K562 (cell line): ENCODE data around the gene CDK14. TPM values are rescaled to one million over a fixed set of nuclear protein-coding genes. Genes with fewer than 3 reads are reported as not detected.

Experiments
- ATAC-seq: fragments of 200-7000 bp; cut with Tn5 transposase; 3 replicates; pipeline ENCODE4 v1.9.1; 2020; ENCODE audit warnings: moderate library complexity
- BruUV-seq: library from RNA; stranded (reverse); fragments of 400-500 nt; replicated peaks from 2 replicates; lab custom pipeline; 2021; lab: Mats Ljungman, UMichigan
- CTCF ChIA-PET: fragments of 300-600 bp; formaldehyde crosslinking; extraction: SDS; loops from one replicate; lab custom pipeline; 2021; ENCODE audit warnings: low intra/inter-chr PET ratio; lab: Yijun Ruan, JAX
- POLR2A ChIA-PET: fragments of 300-600, 350-650 bp; sonication (Branson Sonifier 250); formaldehyde crosslinking; extraction: SDS; loops from one replicate; lab custom pipeline; 2021; ENCODE audit warnings: antibody characterized with exemption, inconsistent platforms; lab: Yijun Ruan, JAX
- DNase-seq, 4 experiments: peaks; one replicate each; pipeline versions ENCODE4 v3.0.0 to v3.0.0-alpha.2; 2011 to 2018; ENCODE audit warnings: low spot score in 3 of 4, mixed read lengths in 3 of 4; ENCODE audit errors: extremely low read depth in 1 of 4
- FAIRE-seq: peaks from 2 replicates; lab custom pipeline; 2011; peaks lifted over from hg19 to GRCh38; lab: Jason Lieb, UNC
- H2AFZ ChIP-seq: 2 replicates; pipeline ENCODE4 v1.6.0; 2011; ENCODE audit warnings: low read depth, low read length, control low read depth, inconsistent platforms
- H3K27ac ChIP-seq: fragments of 200-600 bp; 3 replicates; pipeline ENCODE4 v1.8.0; 2011; ENCODE audit warnings: low read depth, mild to moderate bottlenecking, control low read depth, inconsistent platforms, low read length, moderate library complexity, mixed read lengths; ENCODE audit errors: extremely low read depth
- H3K27me3 ChIP-seq, 2 experiments: fragments of 300-600 bp in 1 of 2; 2 replicates in 1 of 2; 3 replicates in 1 of 2; pipeline versions ENCODE4 v1.6.0 to v1.8.0; 2011; ENCODE audit warnings: inconsistent platforms in 2 of 2, low read length in 2 of 2, mild to moderate bottlenecking in 1 of 2, mixed read lengths in 1 of 2, moderate library complexity in 1 of 2; ENCODE audit not compliant: control insufficient read depth in 2 of 2, insufficient read depth in 2 of 2
- H3K36me3 ChIP-seq: fragments of 300-600 bp; 3 replicates; pipeline ENCODE4 v1.8.0; 2011; ENCODE audit warnings: mild to moderate bottlenecking, low read length, inconsistent platforms; ENCODE audit not compliant: control insufficient read depth, insufficient read depth
- H3K4me1 ChIP-seq, 2 experiments: fragments of 200-600 bp in 1 of 2; replicated peaks in 1 of 2; 2 replicates in 1 of 2; 3 replicates in 1 of 2; pipeline versions ENCODE4 v1.5.1 to v1.8.0; 2011; ENCODE audit warnings: inconsistent platforms in 2 of 2, low read length in 2 of 2, mild to moderate bottlenecking in 1 of 2, mixed read lengths in 1 of 2, moderate library complexity in 1 of 2; ENCODE audit not compliant: control insufficient read depth in 2 of 2, insufficient read depth in 2 of 2
- H3K4me2 ChIP-seq: 2 replicates; pipeline ENCODE4 v1.6.1; 2011; ENCODE audit warnings: low read length, control low read depth, inconsistent platforms, mixed read lengths; ENCODE audit not compliant: insufficient read depth
- H3K4me3 ChIP-seq: fragments of 200-600 bp; sonication (generic), shearing (Covaris generic); 2 replicates; pipeline ENCODE4 v1.5.1; 2016; ENCODE audit warnings: control low read depth, inconsistent platforms
- H3K79me2 ChIP-seq: fragments of 200-600 bp; 3 replicates; pipeline ENCODE4 v1.8.0; 2011; ENCODE audit warnings: low read length, inconsistent platforms; ENCODE audit not compliant: control insufficient read depth, insufficient read depth
- H3K9ac ChIP-seq, 2 experiments: 2 replicates each; pipeline versions ENCODE4 v1.6.0 to v1.6.1; 2011; ENCODE audit warnings: low read depth in 2 of 2, low read length in 2 of 2, control low read depth in 1 of 2, inconsistent platforms in 1 of 2, mild to moderate bottlenecking in 1 of 2, mixed read lengths in 1 of 2; ENCODE audit not compliant: insufficient read depth in 1 of 2
- H3K9me1 ChIP-seq: one replicate; pipeline ENCODE4 v1.6.0; 2011; ENCODE audit warnings: inconsistent platforms, mild to moderate bottlenecking, low read length, moderate library complexity; ENCODE audit not compliant: control insufficient read depth, insufficient read depth
- H3K9me3 ChIP-seq: replicated peaks from 2 replicates; pipeline ENCODE4 v1.5.1; 2011; ENCODE audit warnings: low read depth, low read length, inconsistent platforms; ENCODE audit not compliant: control insufficient read depth, insufficient read depth
- H4K20me1 ChIP-seq: replicated peaks from 2 replicates; pipeline ENCODE4 v1.6.1; 2011; ENCODE audit warnings: low read length, inconsistent platforms, mixed read lengths; ENCODE audit not compliant: control insufficient read depth, insufficient read depth
- C11orf30 ChIP-seq: fragments of 450-650 bp; IDR thresholded peaks from 2 replicates; pipeline ENCODE4 v1.6.1; 2016; ENCODE audit warnings: low read depth, mild to moderate bottlenecking
- FOXK1 ChIP-seq: sonication (generic); formaldehyde crosslinking; IDR thresholded peaks from 2 replicates; pipeline ENCODE4 v1.8.0; 2022; ENCODE audit warnings: missing genetic modification reagents, mild to moderate bottlenecking, borderline replicate concordance
- HEY1 ChIP-seq: fragments of 250-450 bp; sonication (Bioruptor Pico); IDR thresholded peaks from 2 replicates; pipeline ENCODE4 v1.5.0; 2020; ENCODE audit warnings: mild to moderate bottlenecking, moderate library complexity, borderline replicate concordance
- PTTG1 ChIP-seq: fragments of 450-650 bp; IDR thresholded peaks from 2 replicates; pipeline ENCODE4 v1.6.1; 2016; ENCODE audit warnings: low read depth, mild to moderate bottlenecking, missing genetic modification characterization, missing compliant biosample characterization
- RBM17 ChIP-seq: fragments of 200-400 bp; formaldehyde crosslinking; IDR thresholded peaks from 2 replicates; pipeline ENCODE4 v1.6.1; 2017; ENCODE audit warnings: low read depth, mild to moderate bottlenecking, low read length, borderline replicate concordance
- RBM34 ChIP-seq: fragments of 200-400 bp; formaldehyde crosslinking; IDR thresholded peaks from 2 replicates; pipeline ENCODE4 v1.6.1; 2018; ENCODE audit warnings: low read length, borderline replicate concordance; ENCODE audit not compliant: insufficient read depth
- TAF15 ChIP-seq: fragments of 200-400 bp; formaldehyde crosslinking; IDR thresholded peaks from 2 replicates; pipeline ENCODE4 v1.6.1; 2017; ENCODE audit warnings: mild to moderate bottlenecking, low read depth, low read length, moderate library complexity
- TCF7 ChIP-seq: sonication (generic); IDR thresholded peaks from 2 replicates; pipeline ENCODE4 v1.6.1; 2016; ENCODE audit warnings: antibody characterized with exemption, borderline replicate concordance
- TFAM ChIP-seq: fragments of 250-450 bp; sonication (Bioruptor Pico); conservative IDR thresholded peaks from 2 replicates; pipeline ENCODE4 v1.5.0; 2021; ENCODE audit warnings: mild to moderate bottlenecking, moderate library complexity
- ZBTB1 ChIP-seq: sonication (generic); formaldehyde crosslinking; IDR thresholded peaks from 2 replicates; pipeline ENCODE4 v1.8.1; 2023; ENCODE audit warnings: missing genetic modification reagents, low read depth, mild to moderate bottlenecking, borderline replicate concordance
- WGBS: fragments of 100-300 bp; shearing (Covaris generic); methylation state at CpG from one replicate; pipeline ENCODE4 v1.1.6; 2016; ENCODE audit warnings: low coverage, mixed read lengths; ENCODE audit not compliant: insufficient coverage; ENCODE audit errors: missing lambda C conversion rate; 5-methylcytosine and 5-hydroxymethylcytosine counted together
- in situ Hi-C: fragments of 300-500 bp; cut with MboI; formaldehyde crosslinking; loops from 4 replicates; pipeline ENCODE4 v1.15.0; 2018; ENCODE audit warnings: inconsistent platforms, mixed read lengths
- intact Hi-C: fragments of 100-400 bp; cut with micrococcal nuclease; formaldehyde crosslinking; loops from 2 replicates; pipeline ENCODE4 v1.14.2; 2022
- polyA plus RNA-seq, 8 experiments: library from polyadenylated mRNA; depleted of rRNA in 4 of 8; stranded (reverse) in 5 of 8; unstranded in 3 of 8; fragments of >200 nt; fragmentation: Nextera tagmentation in 2 of 8; fragmentation: Illumina TruSeq in 1 of 8; extraction: Ambion mirVana in 2 of 8; extraction: Trizol in 1 of 8; gene quantifications; 2 replicates each; pipeline versions ENCODE4 v1.2.1 to v1.2.3, GENCODE V29; 2011 to 2014; ENCODE audit warnings: inconsistent platforms in 1 of 8, missing spikeins in 1 of 8
- total RNA-seq, 7 experiments: library from RNA; depleted of rRNA in 6 of 7; stranded (reverse); fragments of >200 nt in 6 of 7; fragmentation: Illumina TruSeq in 2 of 7; extraction: Trizol in 2 of 7; gene quantifications; 2 replicates each; pipeline versions ENCODE4 v1.2.1 to v1.2.3, GENCODE V29; 2011 to 2021; ENCODE audit warnings: low replicate concordance in 1 of 7
- TF ChIP-seq, protein P1 (sequence below), 2 experiments: IDR thresholded peaks; 2 replicates each; pipeline ENCODE4 v1.6.1; 2011; ENCODE audit warnings: borderline replicate concordance in 1 of 2, control low read depth in 1 of 2, low read depth in 1 of 2, low read length in 1 of 2, mild to moderate bottlenecking in 1 of 2, mixed read lengths in 1 of 2, moderate library complexity in 1 of 2; ENCODE audit not compliant: insufficient read depth in 1 of 2, insufficient read length in 1 of 2, poor library complexity in 1 of 2, severe bottlenecking in 1 of 2; ENCODE audit errors: extremely low read depth in 1 of 2
- TF ChIP-seq, protein P2 (sequence below): fragments of 250-450 bp; sonication (Bioruptor Pico); IDR thresholded peaks from 2 replicates; pipeline ENCODE4 v1.4.0; 2020; ENCODE audit warnings: mild to moderate bottlenecking, moderate library complexity
- TF ChIP-seq, protein P3 (sequence below): fragments of 450-650 bp; formaldehyde crosslinking; IDR thresholded peaks from 2 replicates; pipeline ENCODE4 v1.4.0; 2020; ENCODE audit warnings: mild to moderate bottlenecking, mixed read lengths

The CDK14 gene
- total and polyA plus RNA-seq, 9 of the 15 experiments (the other 6 are each of a cell fraction or from before 2014, with no cell fraction given) = 0.03 to 0.91 (median 0.16) TPM

DNA sequence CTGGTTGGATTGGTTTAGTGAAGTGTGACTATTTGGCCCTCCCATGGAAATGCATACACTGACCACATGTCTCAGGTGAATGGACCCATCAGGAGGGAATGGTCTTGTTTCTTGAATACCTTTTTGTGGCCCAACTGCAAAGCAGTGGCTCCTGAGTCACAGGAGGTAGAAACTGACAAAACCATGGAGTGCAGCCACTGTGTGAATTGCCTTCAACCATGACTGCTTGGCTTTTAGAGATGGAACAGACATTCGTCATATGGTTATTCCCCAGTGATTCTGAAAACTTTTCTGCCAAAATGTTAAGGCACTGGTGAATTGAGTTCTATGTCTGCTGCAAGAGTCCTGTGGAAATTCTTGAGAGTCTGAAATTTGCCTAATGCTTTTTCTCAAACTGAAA, 64.7 kb downstream of the CDK14 start (continued):
- TF ChIP-seq, protein P1, sequence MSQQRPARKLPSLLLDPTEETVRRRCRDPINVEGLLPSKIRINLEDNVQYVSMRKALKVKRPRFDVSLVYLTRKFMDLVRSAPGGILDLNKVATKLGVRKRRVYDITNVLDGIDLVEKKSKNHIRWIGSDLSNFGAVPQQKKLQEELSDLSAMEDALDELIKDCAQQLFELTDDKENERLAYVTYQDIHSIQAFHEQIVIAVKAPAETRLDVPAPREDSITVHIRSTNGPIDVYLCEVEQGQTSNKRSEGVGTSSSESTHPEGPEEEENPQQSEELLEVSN (IDR thresholded peaks at IDR 0.05; ENCODE audit: borderline replicate concordance in 1 of 2, extremely low read depth in 1 of 2, insufficient read depth in 1 of 2, insufficient read length in 1 of 2, low read depth in 1 of 2, low read length in 1 of 2, poor library complexity in 1 of 2, severe bottlenecking in 1 of 2) = no peak

DNA sequence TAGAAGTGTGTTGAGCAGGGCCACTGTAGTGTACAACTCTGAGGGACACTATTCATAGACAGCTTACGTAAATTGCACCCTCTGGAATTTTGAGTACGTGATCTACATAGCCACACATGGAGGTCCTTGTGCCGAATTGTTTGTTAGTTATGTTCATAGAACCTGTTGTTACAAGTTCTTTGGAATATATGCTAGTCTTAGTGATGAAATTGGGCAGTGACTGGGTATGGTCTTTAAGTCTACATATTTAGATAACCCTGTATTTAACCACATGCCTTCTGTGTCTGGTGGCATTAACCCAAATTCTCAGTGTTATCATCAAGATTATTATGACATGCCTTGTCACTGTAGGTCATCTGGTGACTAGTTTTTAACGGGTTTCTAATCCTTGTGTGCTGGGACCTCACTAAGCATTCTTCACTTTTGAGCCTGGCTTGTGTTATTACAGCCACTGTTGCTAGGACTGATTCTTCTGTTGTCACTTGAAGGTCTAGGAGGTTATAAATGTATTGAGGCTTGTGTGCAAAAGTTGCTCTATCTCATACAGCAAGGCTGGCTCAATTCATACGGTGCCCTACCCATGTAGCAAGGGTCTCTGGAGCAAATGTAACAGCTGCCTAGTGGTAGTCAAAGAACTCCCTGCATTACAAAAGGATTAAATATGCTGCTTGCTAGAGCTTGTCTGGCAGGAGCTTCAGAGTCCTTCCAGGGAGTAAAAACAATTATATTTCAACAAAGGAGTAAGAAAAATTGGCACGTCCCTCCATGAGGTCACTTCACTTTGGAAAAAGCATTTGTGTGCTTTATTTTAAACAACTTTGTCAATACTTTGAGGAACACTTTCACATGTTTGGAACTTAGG, 65.4 kb downstream of the CDK14 start:
- Histone ChIP-seq H4K20me1 (no peaks in the 10 kb centered on the region), H3K4me3 (no peak overlapping the region), H3K9me1 (no peaks in the 10 kb centered on the region), H3K79me2 (no peaks in the 10 kb centered on the region), H3K9me3 (no peaks in the 10 kb centered on the region), H3K4me1 (no peaks in the 10 kb centered on the region), H3K36me3 (no peaks in the 10 kb centered on the region), H2AFZ (no peak overlapping the region), H3K4me2 (no peak overlapping the region), H3K27me3 (no peaks in the 10 kb centered on the region), H3K27ac (no peak overlapping the region), H3K9ac (no peak overlapping the region)
- no peak for ATAC-seq
- no TSS peak for BruUV-seq
- CTCF ChIA-PET = no interaction called here
- intact Hi-C loops = no loop called here
- in situ Hi-C loops = no loop called here
- no peak for FAIRE-seq
- DNase-seq = no peak
- 0% methylated on average over 6 of the region's 6 CpGs for WGBS
- POLR2A ChIA-PET = no interaction called here
- TF ChIP-seq C11orf30 (no peak), TFAM (CRISPR knock-in tag) (no peak), FOXK1 (CRISPR knock-in tag) (no peak), TAF15 (no peak), HEY1 (CRISPR knock-in tag) (no peak), RBM34 (no peak), RBM17 (no peak), ZBTB1 (CRISPR knock-in tag) (no peak), PTTG1 (tag) (no peak), TCF7 (no peak)
- TF ChIP-seq, protein P2, sequence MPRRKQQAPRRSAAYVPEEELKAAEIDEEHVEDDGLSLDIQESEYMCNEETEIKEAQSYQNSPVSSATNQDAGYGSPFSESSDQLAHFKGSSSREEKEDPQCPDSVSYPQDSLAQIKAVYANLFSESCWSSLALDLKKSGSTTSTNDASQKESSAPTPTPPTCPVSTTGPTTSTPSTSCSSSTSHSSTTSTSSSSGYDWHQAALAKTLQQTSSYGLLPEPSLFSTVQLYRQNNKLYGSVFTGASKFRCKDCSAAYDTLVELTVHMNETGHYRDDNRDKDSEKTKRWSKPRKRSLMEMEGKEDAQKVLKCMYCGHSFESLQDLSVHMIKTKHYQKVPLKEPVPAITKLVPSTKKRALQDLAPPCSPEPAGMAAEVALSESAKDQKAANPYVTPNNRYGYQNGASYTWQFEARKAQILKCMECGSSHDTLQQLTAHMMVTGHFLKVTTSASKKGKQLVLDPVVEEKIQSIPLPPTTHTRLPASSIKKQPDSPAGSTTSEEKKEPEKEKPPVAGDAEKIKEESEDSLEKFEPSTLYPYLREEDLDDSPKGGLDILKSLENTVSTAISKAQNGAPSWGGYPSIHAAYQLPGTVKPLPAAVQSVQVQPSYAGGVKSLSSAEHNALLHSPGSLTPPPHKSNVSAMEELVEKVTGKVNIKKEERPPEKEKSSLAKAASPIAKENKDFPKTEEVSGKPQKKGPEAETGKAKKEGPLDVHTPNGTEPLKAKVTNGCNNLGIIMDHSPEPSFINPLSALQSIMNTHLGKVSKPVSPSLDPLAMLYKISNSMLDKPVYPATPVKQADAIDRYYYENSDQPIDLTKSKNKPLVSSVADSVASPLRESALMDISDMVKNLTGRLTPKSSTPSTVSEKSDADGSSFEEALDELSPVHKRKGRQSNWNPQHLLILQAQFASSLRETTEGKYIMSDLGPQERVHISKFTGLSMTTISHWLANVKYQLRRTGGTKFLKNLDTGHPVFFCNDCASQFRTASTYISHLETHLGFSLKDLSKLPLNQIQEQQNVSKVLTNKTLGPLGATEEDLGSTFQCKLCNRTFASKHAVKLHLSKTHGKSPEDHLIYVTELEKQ (CRISPR knock-in tag) = no peak
- TF ChIP-seq, protein P3, sequence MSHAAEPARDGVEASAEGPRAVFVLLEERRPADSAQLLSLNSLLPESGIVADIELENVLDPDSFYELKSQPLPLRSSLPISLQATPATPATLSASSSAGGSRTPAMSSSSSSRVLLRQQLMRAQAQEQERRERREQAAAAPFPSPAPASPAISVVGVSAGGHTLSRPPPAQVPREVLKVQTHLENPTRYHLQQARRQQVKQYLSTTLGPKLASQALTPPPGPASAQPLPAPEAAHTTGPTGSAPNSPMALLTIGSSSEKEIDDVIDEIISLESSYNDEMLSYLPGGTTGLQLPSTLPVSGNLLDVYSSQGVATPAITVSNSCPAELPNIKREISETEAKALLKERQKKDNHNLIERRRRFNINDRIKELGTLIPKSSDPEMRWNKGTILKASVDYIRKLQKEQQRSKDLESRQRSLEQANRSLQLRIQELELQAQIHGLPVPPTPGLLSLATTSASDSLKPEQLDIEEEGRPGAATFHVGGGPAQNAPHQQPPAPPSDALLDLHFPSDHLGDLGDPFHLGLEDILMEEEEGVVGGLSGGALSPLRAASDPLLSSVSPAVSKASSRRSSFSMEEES (CRISPR knock-in tag) = no peak
